Measurements from ENCODE around the gene SIGLEC12.
"Not testable (repeated sequence)": the region's sequence is repeated elsewhere in the genome, so short reads cannot be mapped to it uniquely, and the experiment has no call there.

The SIGLEC12 gene

DNA sequence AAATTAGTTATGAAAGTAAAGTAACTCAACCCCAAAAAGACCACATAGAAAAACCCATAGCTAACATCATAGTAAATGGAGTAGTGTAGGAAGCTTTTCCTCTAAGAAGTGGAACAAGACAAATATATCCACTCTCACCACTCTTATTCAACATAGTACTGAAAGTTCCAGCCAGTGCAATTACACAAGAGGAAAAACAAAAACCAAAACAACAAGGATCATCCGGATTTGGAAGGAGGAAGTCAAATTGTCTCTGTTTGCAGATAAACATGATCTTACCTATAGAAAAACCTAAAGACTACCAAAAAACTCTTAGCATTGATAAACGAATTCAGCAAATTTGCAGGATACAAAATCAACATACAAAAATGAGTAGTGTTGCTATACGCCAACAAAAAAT lies 34.9 kb downstream of the SIGLEC12 start:
- Histone ChIP-seq H3K9me3 (ENCODE audit: insufficient read depth, low read length, severe bottlenecking) (no peaks in the 10 kb centered on the region), H3K27me3 (ENCODE audit: insufficient read depth, low read length, poor library complexity) (no peaks in the 10 kb centered on the region), H3K27ac (ENCODE audit: low read length) (no peak overlapping the region), H2AFZ (ENCODE audit: low read depth, low read length) (no peak overlapping the region), H3K79me2 (ENCODE audit: insufficient read depth, low read length) (no peaks in the 10 kb centered on the region), H3K4me3 (ENCODE audit: low read depth in 1 of 2, low read length in 2 of 2) (no peak overlapping the region), H3K4me1 (ENCODE audit: insufficient read depth, low read length) (peaks cover 8% of the 10 kb centered on the region), H4K20me1 (ENCODE audit: insufficient read depth, low read length) (no peaks in the 10 kb centered on the region), H3K4me2 (ENCODE audit: insufficient read depth, low read length) (no peak overlapping the region), H3K36me3 (ENCODE audit: insufficient read depth, low read length) (no peaks in the 10 kb centered on the region), H3K9ac (ENCODE audit: low read depth, low read length) (no peak overlapping the region)
- DNase-seq = no peak
- ATAC-seq (ENCODE audit: insufficient read depth, low read depth) = no peak
- TF ChIP-seq CTCF (IDR thresholded peaks at IDR 0.05; ENCODE audit: borderline replicate concordance, extremely low read depth, low read length, poor library complexity, severe bottlenecking) = no peak
- no peak for TF ChIP-seq EZH2 (IDR thresholded peaks at IDR 0.05; ENCODE audit: borderline replicate concordance, low read depth, low read length, severe bottlenecking)

DNA sequence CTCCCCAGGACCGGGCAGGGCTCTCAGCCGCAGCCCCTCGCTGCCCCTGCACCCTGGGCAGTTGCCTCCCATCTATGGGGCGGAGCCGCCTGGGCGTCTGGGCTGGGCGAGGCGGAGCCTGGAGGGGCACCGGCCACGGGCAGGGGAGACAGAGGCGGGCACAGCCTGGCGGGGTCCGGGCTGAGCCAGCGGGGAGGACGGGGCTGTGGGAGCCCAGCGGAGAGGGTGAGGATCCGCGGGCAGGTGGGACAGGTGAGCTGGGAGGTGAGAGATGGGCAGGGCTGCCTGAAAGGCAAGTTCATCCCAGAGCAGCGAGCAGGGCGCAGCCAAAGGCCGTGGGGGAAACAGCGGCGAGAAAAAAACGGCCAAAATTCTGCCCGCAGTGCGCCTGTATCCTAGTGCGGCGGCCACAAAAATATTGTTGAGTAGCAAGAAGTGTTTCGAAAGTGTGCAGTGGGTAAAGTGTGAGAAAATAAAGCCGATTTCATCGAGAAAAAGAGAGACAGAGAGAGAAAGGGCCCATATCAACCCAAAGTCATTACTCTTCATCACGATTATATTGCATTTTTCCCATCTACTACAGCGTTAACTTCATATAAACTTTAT lies 37.5 kb downstream of the SIGLEC12 start:
- not testable (repeated sequence) for H3K9ac ChIP-seq (ENCODE audit: low read depth, low read length); ATAC-seq (ENCODE audit: insufficient read depth, low read depth); H3K79me2 ChIP-seq (ENCODE audit: insufficient read depth, low read length); H3K4me3 ChIP-seq (ENCODE audit: low read depth in 1 of 2, low read length in 2 of 2); H3K9me3 ChIP-seq (ENCODE audit: insufficient read depth, low read length, severe bottlenecking); H3K4me2 ChIP-seq (ENCODE audit: insufficient read depth, low read length); H3K4me1 ChIP-seq (ENCODE audit: insufficient read depth, low read length); DNase-seq; H3K27me3 ChIP-seq (ENCODE audit: insufficient read depth, low read length, poor library complexity); H3K27ac ChIP-seq (ENCODE audit: low read length); H4K20me1 ChIP-seq (ENCODE audit: insufficient read depth, low read length); H2AFZ ChIP-seq (ENCODE audit: low read depth, low read length); H3K36me3 ChIP-seq (ENCODE audit: insufficient read depth, low read length)

GRCh38 chr19:51462681-51463080 lies 38.9 kb downstream of the SIGLEC12 start:
- no peaks in the 10 kb centered on the region for H3K9me3 ChIP-seq (ENCODE audit: insufficient read depth, low read length, severe bottlenecking)
- ATAC-seq (ENCODE audit: insufficient read depth, low read depth) (no peak), DNase-seq (no peak)
- no peak overlapping the region for H3K27ac ChIP-seq (ENCODE audit: low read length)
- no peak overlapping the region for H3K9ac ChIP-seq (ENCODE audit: low read depth, low read length)
- no peaks in the 10 kb centered on the region for H3K36me3 ChIP-seq (ENCODE audit: insufficient read depth, low read length)
- H3K4me3 ChIP-seq (ENCODE audit: low read depth in 1 of 2, low read length in 2 of 2) = no peak overlapping the region
- no peaks in the 10 kb centered on the region for H3K79me2 ChIP-seq (ENCODE audit: insufficient read depth, low read length)
- H4K20me1 ChIP-seq (ENCODE audit: insufficient read depth, low read length) = no peaks in the 10 kb centered on the region
- H3K27me3 ChIP-seq (ENCODE audit: insufficient read depth, low read length, poor library complexity) = no peaks in the 10 kb centered on the region
- no peak overlapping the region for H2AFZ ChIP-seq (ENCODE audit: low read depth, low read length)
- H3K4me2 ChIP-seq (ENCODE audit: insufficient read depth, low read length) = no peak overlapping the region
- H3K4me1 ChIP-seq (ENCODE audit: insufficient read depth, low read length) = peaks cover under 1% of the 10 kb centered on the region; the same call in 1 of the 2 replicates
- no peak for TF ChIP-seq EZH2 (IDR thresholded peaks at IDR 0.05; ENCODE audit: borderline replicate concordance, low read depth, low read length, severe bottlenecking)
- TF ChIP-seq CTCF (IDR thresholded peaks at IDR 0.05; ENCODE audit: borderline replicate concordance, extremely low read depth, low read length, poor library complexity, severe bottlenecking) = no peak

GRCh38 chr19:51462276-51462675 lies 39.3 kb downstream of the SIGLEC12 start:
- H3K4me1 ChIP-seq (ENCODE audit: insufficient read depth, low read length) = no peaks in the 10 kb centered on the region
- DNase-seq (no peak), ATAC-seq (ENCODE audit: insufficient read depth, low read depth) (no peak)
- TF ChIP-seq EZH2 (IDR thresholded peaks at IDR 0.05; ENCODE audit: borderline replicate concordance, low read depth, low read length, severe bottlenecking) (no peak), CTCF (IDR thresholded peaks at IDR 0.05; ENCODE audit: borderline replicate concordance, extremely low read depth, low read length, poor library complexity, severe bottlenecking) (no peak)
- no peaks in the 10 kb centered on the region for H3K79me2 ChIP-seq (ENCODE audit: insufficient read depth, low read length)
- no peak overlapping the region for H3K4me2 ChIP-seq (ENCODE audit: insufficient read depth, low read length)
- H3K36me3 ChIP-seq (ENCODE audit: insufficient read depth, low read length) = no peaks in the 10 kb centered on the region
- no peak overlapping the region for H2AFZ ChIP-seq (ENCODE audit: low read depth, low read length)
- no peak overlapping the region for H3K9ac ChIP-seq (ENCODE audit: low read depth, low read length)
- H3K4me3 ChIP-seq (ENCODE audit: low read depth in 1 of 2, low read length in 2 of 2) = no peak overlapping the region
- H3K27me3 ChIP-seq (ENCODE audit: insufficient read depth, low read length, poor library complexity) = no peaks in the 10 kb centered on the region
- H3K27ac ChIP-seq (ENCODE audit: low read length) = no peak overlapping the region
- H4K20me1 ChIP-seq (ENCODE audit: insufficient read depth, low read length) = no peaks in the 10 kb centered on the region
- H3K9me3 ChIP-seq (ENCODE audit: insufficient read depth, low read length, severe bottlenecking) = no peaks in the 10 kb centered on the region
